ENCODE results near the gene WASF1.

DNA sequence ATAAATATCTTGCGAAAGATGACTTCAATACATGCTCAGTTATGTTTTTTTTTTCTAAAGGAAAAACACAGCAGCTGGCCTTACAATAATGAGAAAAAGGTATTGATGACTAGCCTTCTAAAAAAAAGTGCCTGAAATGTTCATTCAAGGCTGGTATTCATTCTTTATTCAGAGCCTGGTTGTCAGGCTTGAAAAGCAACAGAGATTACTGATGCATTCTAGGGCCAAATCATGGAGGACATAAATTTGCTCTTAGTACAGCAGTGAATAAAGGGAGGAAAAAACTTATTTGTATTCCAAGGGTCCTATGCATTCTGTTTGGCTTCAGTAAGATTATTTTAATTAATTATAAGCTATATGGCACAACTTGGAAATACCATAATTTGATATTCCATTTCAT, 83.5 kb downstream of the WASF1 start:
- TF ChIP-seq CTCF (IDR thresholded peaks at IDR 0.05): no peak
- TF ChIP-seq POLR2A (IDR thresholded peaks at IDR 0.05): no peak

Data from esophagus squamous epithelium (tissue), 4 donors.